C4-2B (cell line): ENCODE results near the gene ARID5B.

ENCODE experiments used
- ZFX ChIP-seq: fragments of 450-650 bp; IDR thresholded peaks from 2 replicates; pipeline ENCODE4 v1.6.1; 2017
- TF ChIP-seq, protein P1 (sequence below): fragments of 450-650 bp; conservative IDR thresholded peaks from 2 replicates; pipeline ENCODE4 v1.5.1; 2017; ENCODE audit warnings: mild to moderate bottlenecking

- TF ChIP-seq, protein P1, sequence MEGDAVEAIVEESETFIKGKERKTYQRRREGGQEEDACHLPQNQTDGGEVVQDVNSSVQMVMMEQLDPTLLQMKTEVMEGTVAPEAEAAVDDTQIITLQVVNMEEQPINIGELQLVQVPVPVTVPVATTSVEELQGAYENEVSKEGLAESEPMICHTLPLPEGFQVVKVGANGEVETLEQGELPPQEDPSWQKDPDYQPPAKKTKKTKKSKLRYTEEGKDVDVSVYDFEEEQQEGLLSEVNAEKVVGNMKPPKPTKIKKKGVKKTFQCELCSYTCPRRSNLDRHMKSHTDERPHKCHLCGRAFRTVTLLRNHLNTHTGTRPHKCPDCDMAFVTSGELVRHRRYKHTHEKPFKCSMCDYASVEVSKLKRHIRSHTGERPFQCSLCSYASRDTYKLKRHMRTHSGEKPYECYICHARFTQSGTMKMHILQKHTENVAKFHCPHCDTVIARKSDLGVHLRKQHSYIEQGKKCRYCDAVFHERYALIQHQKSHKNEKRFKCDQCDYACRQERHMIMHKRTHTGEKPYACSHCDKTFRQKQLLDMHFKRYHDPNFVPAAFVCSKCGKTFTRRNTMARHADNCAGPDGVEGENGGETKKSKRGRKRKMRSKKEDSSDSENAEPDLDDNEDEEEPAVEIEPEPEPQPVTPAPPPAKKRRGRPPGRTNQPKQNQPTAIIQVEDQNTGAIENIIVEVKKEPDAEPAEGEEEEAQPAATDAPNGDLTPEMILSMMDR: no peak
- TF ChIP-seq ZFX: no peak
Measured at GRCh38 chr10:62116896-62117295, 215.4 kb downstream of the ARID5B start.
